GM21526 (cell line): ENCODE data around the gene TBP.
A peak's percentile ranks its signal among the peaks of the same experiment; 100 is the strongest.
"Not testable (repeated sequence)": the region's sequence is repeated elsewhere in the genome, so short reads cannot be mapped to it uniquely, and the experiment has no call there.

ENCODE experiments used
- ATAC-seq: cut with Tn5 transposase; IDR thresholded peaks from one replicate; pipeline ENCODE4 v1.9.1; 2021; ENCODE audit warnings: moderate library complexity; ENCODE audit not compliant: unreplicated experiment, low FRiP score

TBP gene

GRCh38 chr6:170554013-170554795, at the start of gene TBP:
Gene TBP (plus strand): TSS chr6:170554369. CDS start chr6:170557030, 2,661 bp downstream.
- ATAC-seq: peak; percentile 96

GRCh38 chr6:170504479-170504878, 49.7 kb upstream of the TBP start:
- ATAC-seq: no peak

- ATAC-seq: no peak
These were observed 48.9 kb upstream of the TBP start for GRCh38 chr6:170505306-170505705.

- ATAC-seq: no peak
These were observed 47.7 kb upstream of the TBP start for GRCh38 chr6:170506446-170506845.

GRCh38 chr6:170507728-170508127, 46.4 kb upstream of the TBP start:
- not testable (repeated sequence) for ATAC-seq

- not testable (repeated sequence) for ATAC-seq
These were observed 45.9 kb upstream of the TBP start for GRCh38 chr6:170508275-170508674.

- ATAC-seq: not testable (repeated sequence)
These were observed 45.1 kb upstream of the TBP start for GRCh38 chr6:170508892-170509722.

GRCh38 chr6:170509723-170510018, 44.5 kb upstream of the TBP start:
- no peak for ATAC-seq

GRCh38 chr6:170510631-170511030, 43.5 kb upstream of the TBP start:
- no peak for ATAC-seq

- no peak for ATAC-seq
These were observed 41.9 kb upstream of the TBP start for GRCh38 chr6:170512249-170512648.

GRCh38 chr6:170514908-170515307, 39.3 kb upstream of the TBP start:
- ATAC-seq: no peak

GRCh38 chr6:170516783-170517616, 37.2 kb upstream of the TBP start:
- ATAC-seq: peak; percentile 96

- no peak for ATAC-seq
These were observed 31.5 kb upstream of the TBP start for GRCh38 chr6:170522565-170523183.

- no peak for ATAC-seq
These were observed 30.7 kb upstream of the TBP start for GRCh38 chr6:170523256-170524171.

GRCh38 chr6:170524172-170524502, 30.0 kb upstream of the TBP start:
- no peak for ATAC-seq

- ATAC-seq: no peak
These were observed 28.4 kb upstream of the TBP start for GRCh38 chr6:170525795-170526194.

- not testable (repeated sequence) for ATAC-seq
These were observed 26.2 kb upstream of the TBP start for GRCh38 chr6:170527995-170528394.

GRCh38 chr6:170529839-170530469, 24.2 kb upstream of the TBP start:
- peak; percentile 69 for ATAC-seq

GRCh38 chr6:170532867-170533488, 21.2 kb upstream of the TBP start:
- ATAC-seq: no peak
